ENCODE results near the gene RGS11. TPM values are rescaled to one million over a fixed set of nuclear protein-coding genes. Genes with fewer than 3 reads are reported as not detected.
"Not testable (repeated sequence)": the region's sequence is repeated elsewhere in the genome, so short reads cannot be mapped to it uniquely, and the experiment has no call there.

The RGS11 gene
- total RNA-seq, 1 donor, result 0.36 TPM

DNA sequence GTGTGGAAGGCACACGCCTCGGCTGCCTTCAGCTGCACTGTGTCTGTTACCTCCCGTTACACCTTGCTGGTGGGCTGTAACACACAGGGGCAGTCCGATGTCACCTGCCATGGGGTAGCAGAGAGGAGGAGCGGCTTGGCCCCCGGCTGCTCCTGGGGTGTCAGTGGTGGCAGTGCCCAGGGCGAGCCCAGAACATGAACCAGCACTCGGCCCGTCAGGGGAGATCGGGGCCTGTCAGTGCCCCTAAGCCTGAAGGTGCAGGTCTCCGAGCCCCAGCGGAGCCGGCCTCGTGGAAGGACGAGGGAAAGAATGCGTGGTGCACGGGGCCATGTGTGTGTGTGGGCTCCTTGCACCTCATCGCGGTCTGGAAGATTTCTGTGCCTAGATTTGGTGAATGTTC is 15.4 kb downstream of the RGS11 start:
- Histone ChIP-seq H3K4me2 (ENCODE audit: insufficient read depth, low read length) (no peak overlapping the region), H3K36me3 (ENCODE audit: insufficient read depth, low read length) (peaks cover 11% of the 10 kb centered on the region), H3K27ac (ENCODE audit: low read depth, low read length) (no peak overlapping the region), H3K79me2 (ENCODE audit: insufficient read depth, low read length) (no peaks in the 10 kb centered on the region), H3K9me3 (ENCODE audit: low read depth, low read length) (no peaks in the 10 kb centered on the region), H3K4me3 (ENCODE audit: insufficient read depth, low read length) (no peak overlapping the region), H2AFZ (ENCODE audit: low read length) (no peak overlapping the region), H4K20me1 (ENCODE audit: insufficient read depth, low read length) (no peaks in the 10 kb centered on the region), H3K4me1 (ENCODE audit: insufficient read depth, low read length) (no peaks in the 10 kb centered on the region), H3K27me3 (ENCODE audit: insufficient read depth, low read length) (no peaks in the 10 kb centered on the region)
- DNase-seq (ENCODE audit: insufficient read length, low spot score, missing footprints), result peak; percentile 68
- TF ChIP-seq, protein P1, sequence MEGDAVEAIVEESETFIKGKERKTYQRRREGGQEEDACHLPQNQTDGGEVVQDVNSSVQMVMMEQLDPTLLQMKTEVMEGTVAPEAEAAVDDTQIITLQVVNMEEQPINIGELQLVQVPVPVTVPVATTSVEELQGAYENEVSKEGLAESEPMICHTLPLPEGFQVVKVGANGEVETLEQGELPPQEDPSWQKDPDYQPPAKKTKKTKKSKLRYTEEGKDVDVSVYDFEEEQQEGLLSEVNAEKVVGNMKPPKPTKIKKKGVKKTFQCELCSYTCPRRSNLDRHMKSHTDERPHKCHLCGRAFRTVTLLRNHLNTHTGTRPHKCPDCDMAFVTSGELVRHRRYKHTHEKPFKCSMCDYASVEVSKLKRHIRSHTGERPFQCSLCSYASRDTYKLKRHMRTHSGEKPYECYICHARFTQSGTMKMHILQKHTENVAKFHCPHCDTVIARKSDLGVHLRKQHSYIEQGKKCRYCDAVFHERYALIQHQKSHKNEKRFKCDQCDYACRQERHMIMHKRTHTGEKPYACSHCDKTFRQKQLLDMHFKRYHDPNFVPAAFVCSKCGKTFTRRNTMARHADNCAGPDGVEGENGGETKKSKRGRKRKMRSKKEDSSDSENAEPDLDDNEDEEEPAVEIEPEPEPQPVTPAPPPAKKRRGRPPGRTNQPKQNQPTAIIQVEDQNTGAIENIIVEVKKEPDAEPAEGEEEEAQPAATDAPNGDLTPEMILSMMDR (IDR thresholded peaks at IDR 0.05; ENCODE audit: extremely low read depth, low read depth, low read length), result no peak

DNA sequence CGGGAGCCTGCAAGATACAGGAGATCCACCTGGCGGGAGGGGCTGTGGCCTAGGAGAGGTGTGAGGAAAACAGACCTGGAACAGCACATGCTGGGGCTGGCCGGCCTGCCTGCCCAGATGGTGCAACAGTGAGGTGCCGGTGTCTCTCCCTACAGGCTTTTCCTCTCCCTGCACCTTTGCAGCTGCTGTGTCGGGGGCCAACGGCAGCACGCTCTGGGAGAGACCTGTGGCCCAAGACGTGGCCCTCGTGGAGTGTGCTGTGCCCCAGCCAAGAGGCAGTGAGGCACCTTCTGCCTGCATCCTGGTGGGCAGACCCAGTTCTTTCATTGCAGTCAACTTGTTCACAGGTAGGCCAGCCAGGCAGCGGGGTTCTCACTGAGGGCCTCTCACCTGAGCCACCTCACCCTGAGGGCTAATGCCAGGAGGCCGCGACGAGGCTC is 15.9 kb downstream of the RGS11 start:
- Histone ChIP-seq H3K27ac (ENCODE audit: low read depth, low read length) (no peak overlapping the region), H3K79me2 (ENCODE audit: insufficient read depth, low read length) (no peaks in the 10 kb centered on the region), H3K4me1 (ENCODE audit: insufficient read depth, low read length) (no peaks in the 10 kb centered on the region), H3K4me3 (ENCODE audit: insufficient read depth, low read length) (no peak overlapping the region), H3K36me3 (ENCODE audit: insufficient read depth, low read length) (peaks cover 12% of the 10 kb centered on the region), H3K27me3 (ENCODE audit: insufficient read depth, low read length) (no peaks in the 10 kb centered on the region), H2AFZ (ENCODE audit: low read length) (no peak overlapping the region), H3K4me2 (ENCODE audit: insufficient read depth, low read length) (no peak overlapping the region), H4K20me1 (ENCODE audit: insufficient read depth, low read length) (no peaks in the 10 kb centered on the region), H3K9me3 (ENCODE audit: low read depth, low read length) (no peaks in the 10 kb centered on the region)
- TF ChIP-seq, protein P1 (IDR thresholded peaks at IDR 0.05; ENCODE audit: extremely low read depth, low read depth, low read length), result no peak
- DNase-seq (ENCODE audit: insufficient read length, low spot score, missing footprints), result peak; percentile 58

DNA sequence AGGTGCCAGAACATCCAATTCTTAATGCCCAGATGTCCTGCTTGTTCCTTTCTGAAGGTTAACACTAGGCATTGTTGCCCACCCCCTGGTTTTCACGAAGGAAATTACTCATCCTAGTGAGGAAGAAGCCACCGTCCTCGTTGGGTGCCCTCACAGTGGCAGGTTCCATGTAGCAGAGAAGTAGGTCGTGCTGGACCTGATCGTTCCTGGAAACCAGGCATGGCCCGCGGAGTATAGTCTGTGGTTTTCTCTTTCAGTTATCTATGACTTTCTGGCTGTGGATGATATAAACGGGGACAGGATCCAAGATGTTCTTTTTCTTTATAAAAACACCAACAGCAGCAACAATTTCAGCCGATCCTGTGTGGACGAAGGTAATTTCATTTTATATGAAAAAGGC is 16.5 kb downstream of the RGS11 start:
- Histone ChIP-seq H3K36me3 (ENCODE audit: insufficient read depth, low read length) (peaks cover 14% of the 10 kb centered on the region), H4K20me1 (ENCODE audit: insufficient read depth, low read length) (no peaks in the 10 kb centered on the region), H3K27me3 (ENCODE audit: insufficient read depth, low read length) (no peaks in the 10 kb centered on the region), H3K27ac (ENCODE audit: low read depth, low read length) (no peak overlapping the region), H3K4me2 (ENCODE audit: insufficient read depth, low read length) (no peak overlapping the region), H3K79me2 (ENCODE audit: insufficient read depth, low read length) (no peaks in the 10 kb centered on the region), H2AFZ (ENCODE audit: low read length) (no peak overlapping the region), H3K9me3 (ENCODE audit: low read depth, low read length) (no peaks in the 10 kb centered on the region), H3K4me3 (ENCODE audit: insufficient read depth, low read length) (no peak overlapping the region), H3K4me1 (ENCODE audit: insufficient read depth, low read length) (no peaks in the 10 kb centered on the region)
- peak; percentile 34 for DNase-seq (ENCODE audit: insufficient read length, low spot score, missing footprints)
- TF ChIP-seq, protein P1 (IDR thresholded peaks at IDR 0.05; ENCODE audit: extremely low read depth, low read depth, low read length), result no peak

DNA sequence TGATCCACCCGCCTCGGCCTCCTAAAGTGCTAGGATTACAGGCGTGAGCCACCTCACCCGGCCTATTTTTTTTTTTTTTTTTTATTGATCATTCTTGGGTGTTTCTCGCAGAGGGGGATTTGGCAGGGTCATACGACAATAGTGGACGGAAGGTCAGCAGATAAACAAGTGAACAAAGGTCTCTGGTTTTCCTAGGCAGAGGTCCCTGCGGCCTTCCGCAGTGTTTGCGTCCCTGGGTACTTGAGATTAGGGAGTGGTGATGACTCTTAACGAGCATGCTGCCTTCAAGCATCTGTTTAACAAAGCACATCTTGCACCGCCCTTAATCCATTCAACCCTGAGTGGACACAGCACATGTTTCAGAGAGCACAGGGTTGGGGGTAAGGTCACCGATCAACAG is 17.7 kb downstream of the RGS11 start:
- not testable (repeated sequence) for DNase-seq (ENCODE audit: insufficient read length, low spot score, missing footprints); H3K27ac ChIP-seq (ENCODE audit: low read depth, low read length); H3K4me3 ChIP-seq (ENCODE audit: insufficient read depth, low read length); H3K79me2 ChIP-seq (ENCODE audit: insufficient read depth, low read length); H3K4me1 ChIP-seq (ENCODE audit: insufficient read depth, low read length); H2AFZ ChIP-seq (ENCODE audit: low read length); H3K4me2 ChIP-seq (ENCODE audit: insufficient read depth, low read length); H4K20me1 ChIP-seq (ENCODE audit: insufficient read depth, low read length); H3K27me3 ChIP-seq (ENCODE audit: insufficient read depth, low read length); H3K9me3 ChIP-seq (ENCODE audit: low read depth, low read length)
- H3K36me3 ChIP-seq (ENCODE audit: insufficient read depth, low read length), result peaks cover 17% of the 10 kb centered on the region
